ENCODE measurements around the gene GGA1.

Gene GGA1

GRCh38 chr22:37630839-37631435, 22.3 kb downstream of the GGA1 start:
- no peak for DNase-seq (ENCODE audit: low read depth in 2 of 2)

DNA sequence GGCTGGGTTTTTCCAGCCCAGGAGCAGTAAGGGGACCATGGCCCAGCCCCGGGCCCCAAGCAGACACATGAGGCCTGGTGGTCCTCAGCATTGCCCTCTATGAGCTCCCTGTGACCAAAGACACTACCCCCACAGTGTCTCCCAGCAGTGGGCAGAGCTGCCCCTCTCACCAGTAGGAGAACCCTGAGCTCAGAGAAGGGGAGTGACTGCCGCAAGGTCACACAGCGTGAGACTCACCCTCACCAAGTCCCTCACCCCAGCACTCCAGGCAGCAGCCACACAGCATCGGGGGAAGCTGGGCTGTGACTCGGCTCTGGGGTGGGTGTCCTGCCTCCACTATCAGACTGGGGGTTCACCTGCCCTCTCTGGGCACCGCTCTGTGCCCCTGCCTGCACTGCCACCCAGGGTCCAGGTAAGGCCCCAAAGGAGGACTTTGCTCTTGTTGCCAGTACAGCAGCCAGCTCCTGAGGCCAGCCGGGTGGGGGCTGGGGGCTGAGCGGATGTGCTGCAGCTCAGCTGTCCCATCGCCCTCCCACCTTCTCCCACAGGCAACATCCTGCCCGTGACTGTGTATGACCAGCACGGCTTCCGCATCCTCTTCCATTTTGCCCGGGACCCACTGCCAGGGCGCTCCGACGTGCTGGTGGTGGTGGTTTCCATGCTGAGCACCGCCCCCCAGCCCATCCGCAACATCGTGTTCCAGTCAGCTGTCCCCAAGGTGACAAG, 23.0 kb downstream of the GGA1 start:
- DNase-seq (ENCODE audit: low read depth in 2 of 2): no peak

- DNase-seq (ENCODE audit: low read depth in 2 of 2): no peak
Measured at GRCh38 chr22:37632174-37633088, 23.8 kb downstream of the GGA1 start.

DNA sequence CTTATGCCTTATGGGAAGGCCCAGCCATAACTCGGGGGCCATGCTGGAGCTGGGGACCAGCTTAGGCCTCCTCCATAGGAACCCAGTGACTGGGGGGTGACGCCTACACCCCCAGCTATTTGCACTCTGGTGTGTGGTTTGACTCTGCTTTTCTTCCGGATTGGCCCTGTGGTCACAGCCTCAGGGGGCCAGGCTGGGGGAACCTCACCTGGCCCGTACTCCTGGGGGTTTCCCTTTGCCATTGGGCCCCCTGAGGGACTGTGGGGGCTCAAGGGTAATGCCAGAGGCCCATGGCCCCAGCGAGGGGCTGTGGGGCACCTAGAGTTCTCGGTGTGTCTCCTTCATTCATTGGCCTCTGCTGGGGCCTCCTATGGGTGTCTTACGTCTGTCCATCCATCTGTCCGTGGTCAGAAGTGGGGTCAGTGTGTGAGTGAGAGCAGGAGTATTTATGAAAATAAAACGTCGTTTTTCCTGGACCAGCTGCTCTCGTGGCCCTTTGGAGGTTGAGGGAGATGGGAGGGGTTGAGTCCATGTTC, 24.5 kb downstream of the GGA1 start:
- DNase-seq (ENCODE audit: low read depth in 2 of 2): no peak

DNA sequence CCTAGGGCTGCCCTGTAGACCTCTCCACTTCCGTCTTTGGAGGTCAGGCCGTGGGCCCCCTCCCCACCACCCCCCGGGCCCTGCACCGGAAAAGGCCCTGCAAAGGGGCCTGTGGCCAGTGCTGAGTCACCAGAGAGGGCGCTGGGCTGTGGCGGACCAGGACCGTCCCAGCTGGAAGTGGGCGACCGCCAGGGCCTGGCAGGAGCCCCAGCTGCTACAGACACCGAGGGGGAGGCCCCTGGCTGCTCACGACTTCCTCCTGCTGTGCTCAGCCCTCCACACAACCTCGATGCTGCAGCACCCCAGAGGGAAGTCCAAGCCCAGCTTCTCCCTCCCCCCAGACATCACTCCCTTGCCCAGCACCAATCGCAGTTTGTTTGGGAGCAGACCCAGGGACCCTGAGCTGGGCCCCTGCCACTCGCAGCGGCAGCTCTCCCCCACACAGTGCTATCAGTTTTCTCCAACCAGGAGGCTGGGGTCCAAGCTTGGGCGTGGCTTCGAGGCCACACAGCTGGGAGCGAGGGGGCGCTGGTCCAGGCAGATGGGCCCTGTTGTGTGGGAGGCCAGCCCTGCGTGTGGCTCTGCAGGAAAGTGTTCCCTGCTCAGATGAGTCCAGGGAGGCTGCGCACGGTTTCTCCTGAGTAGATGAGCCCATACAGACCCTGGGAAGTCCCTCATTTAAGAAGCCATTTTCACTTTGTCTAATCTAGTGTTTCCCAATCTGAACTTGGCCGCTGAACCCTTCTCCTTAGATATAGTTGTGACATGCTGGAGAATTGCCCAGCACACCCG, 25.2 kb downstream of the GGA1 start:
- DNase-seq (ENCODE audit: low read depth in 2 of 2): peak in 1 of 2 donors; percentile 31

DNA sequence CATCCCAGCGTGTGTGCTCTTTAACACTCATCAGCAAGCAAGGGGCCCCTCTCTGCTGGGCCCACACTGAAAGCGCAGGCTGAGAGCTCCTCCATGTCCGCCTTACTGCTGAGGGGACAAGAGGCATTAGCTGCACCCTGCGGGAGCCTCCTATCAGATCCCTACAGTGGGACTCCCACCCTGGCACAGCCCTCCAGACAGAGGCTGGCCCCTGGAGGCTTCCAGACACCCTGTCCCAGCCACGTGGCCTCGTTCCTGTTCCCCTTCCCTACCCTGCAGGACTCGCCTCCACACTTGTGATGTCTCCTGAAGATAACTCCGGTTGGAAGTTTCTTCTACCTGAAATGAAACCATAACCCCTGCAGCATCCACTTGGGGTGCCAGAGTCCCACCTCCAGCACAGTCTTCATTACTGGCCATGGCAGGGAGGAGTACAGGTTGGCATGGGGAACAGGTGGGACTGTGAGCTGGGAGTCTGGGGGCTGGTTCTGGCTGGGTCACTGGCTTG, 25.8 kb downstream of the GGA1 start:
- no peak for DNase-seq (ENCODE audit: low read depth in 2 of 2)

- DNase-seq (ENCODE audit: low read depth in 2 of 2): no peak
Measured at GRCh38 chr22:37635157-37635556, 26.5 kb downstream of the GGA1 start.

GRCh38 chr22:37636186-37636948, 27.7 kb downstream of the GGA1 start:
- DNase-seq (ENCODE audit: low read depth in 2 of 2): no peak

DNA sequence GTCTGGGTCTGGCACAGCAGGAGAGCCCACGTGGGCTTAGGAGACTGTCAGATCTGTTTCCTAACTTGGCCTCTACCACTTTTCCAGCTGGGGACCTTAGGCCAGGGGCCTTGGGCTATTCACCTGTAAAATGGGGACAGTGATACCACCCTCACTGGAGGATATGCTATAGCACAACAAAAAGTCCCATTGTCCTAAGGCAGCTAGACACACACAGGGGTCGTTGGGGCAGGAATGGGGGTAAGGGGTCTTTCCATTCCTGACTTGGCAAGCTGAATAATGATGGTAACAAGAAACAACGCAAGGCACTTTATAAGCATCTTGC, 28.3 kb downstream of the GGA1 start:
- DNase-seq (ENCODE audit: low read depth in 2 of 2): no peak

DNA sequence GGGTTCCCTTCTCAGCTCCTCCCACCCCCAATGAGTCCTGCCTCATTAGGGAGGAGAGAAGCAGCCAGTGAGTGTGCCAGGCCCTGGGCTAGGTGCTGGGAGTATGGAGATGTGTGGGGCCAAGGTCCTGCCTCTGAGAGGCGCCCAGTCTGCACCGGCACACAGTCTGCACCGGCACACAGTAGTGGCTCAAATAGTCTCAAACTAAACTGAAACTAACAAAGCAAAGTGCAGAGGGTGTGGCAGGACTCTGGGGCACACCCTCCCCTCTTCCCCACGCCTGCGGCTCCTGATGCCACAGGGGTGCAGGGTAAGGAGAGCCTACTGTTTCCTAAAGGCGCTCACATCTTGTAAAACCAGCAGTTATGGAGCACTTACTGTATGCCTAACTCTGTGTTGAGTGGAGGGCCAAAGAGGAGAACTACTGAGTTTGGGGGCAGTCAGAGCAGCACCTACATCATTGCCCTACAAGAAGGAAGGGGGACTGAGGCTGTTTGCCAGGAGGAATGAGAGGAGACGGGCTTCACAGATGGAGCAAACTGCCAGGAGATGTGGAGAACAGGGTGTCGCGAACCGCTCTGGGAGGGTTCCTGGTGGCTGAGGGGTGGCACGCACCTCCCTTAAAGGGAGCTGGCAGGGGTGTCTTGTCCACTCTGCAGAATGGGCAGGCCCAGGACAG, 29.9 kb downstream of the GGA1 start:
- DNase-seq (ENCODE audit: low read depth in 2 of 2): no peak

DNA sequence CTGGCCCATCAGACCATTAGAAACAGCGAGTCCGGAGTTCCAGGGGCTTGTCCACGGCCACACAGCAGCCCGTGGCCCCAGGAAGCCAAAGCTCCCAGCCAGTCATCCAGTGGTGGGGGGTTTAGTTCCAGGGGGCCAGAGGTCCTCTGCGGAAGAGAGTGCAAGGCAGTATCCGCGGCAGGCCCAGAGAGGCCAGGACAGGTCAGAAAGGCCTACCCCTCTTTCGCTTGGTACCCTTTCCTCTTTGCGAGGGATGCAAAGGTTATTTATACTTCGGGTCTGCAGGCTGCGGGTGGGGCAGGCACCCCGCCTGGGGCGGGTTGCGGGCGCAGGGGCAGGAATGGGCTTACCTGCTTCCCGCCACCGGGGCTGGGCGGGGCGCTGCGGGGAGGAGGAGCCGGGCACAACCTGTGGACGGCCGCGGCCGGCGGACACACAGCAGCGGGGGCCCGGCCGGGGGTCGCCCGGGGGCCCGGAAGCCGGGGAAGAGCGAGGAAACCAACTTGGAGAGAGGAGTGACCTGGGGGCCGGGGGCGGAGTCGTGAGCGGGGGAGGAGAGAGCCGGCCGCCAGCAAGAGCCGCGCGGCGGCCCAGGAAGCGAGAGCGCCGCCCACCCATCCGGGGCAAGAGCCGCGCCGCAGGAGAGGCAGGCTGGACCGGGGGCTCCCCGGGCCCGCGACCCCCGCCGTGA, 30.6 kb downstream of the GGA1 start, which contains the start of gene SH3BP1:
Gene SH3BP1, plus strand, starts transcription at position 600 of the 691 bp plus-strand sequence. CDS start 119 bp downstream, outside the sequence.
- no peak for DNase-seq (ENCODE audit: low read depth in 2 of 2)

DNA sequence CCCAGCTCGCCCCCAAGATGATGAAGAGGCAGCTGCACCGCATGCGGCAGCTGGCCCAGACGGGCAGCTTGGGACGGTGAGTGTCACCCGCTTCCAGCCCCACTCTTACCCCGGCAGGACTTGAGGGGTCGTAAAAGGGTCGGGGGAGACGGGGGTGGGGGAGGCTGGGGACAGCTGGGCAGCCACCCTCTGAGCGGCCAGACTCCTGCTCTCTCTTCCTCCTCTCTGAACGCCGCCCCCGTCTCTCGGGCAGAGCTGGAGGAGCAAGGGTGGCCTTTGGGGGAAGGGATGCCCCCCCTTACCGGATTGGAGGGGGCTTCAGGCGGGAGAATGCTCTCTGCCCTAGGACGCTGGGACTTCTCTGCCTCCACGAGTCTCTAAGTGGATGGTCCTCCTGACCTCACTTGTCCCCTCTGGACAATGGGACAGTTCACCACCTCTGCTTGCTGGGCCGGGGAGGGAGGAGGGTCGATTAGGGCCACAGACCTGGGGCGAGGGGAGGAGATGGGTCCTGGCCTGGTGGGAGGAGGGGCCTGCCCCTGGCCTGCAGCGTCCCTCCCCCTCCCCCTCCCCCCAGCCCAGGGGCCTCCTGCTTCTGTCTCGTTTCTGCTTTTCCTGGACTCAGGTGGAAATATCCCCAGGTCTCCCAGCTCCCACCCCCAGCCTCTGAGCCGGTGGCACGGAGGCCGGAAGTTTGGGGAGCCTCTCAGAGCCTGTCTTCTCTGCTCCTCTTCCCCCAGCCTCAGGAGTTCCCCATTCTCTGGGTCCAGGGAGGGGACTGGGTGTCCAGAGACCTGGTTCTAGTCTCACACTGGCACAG, 31.3 kb downstream of the GGA1 start:
- no peak for DNase-seq (ENCODE audit: low read depth in 2 of 2)

GRCh38 chr22:37640591-37641560, 32.2 kb downstream of the GGA1 start:
- no peak for DNase-seq (ENCODE audit: low read depth in 2 of 2)

- no peak for DNase-seq (ENCODE audit: low read depth in 2 of 2)
Measured at GRCh38 chr22:37641561-37641949, 32.9 kb downstream of the GGA1 start.

- peak; percentile 58 to 70 for DNase-seq (ENCODE audit: low read depth in 2 of 2)
Measured at GRCh38 chr22:37643225-37643847, 34.7 kb downstream of the GGA1 start.

GRCh38 chr22:37647317-37647716, 38.7 kb downstream of the GGA1 start:
- DNase-seq (ENCODE audit: low read depth in 2 of 2): no peak

GRCh38 chr22:37647928-37648327, 39.3 kb downstream of the GGA1 start:
- DNase-seq (ENCODE audit: low read depth in 2 of 2): no peak

Data from stimulated activated CD8-positive, alpha-beta memory T cell treated with anti-CD3 and anti-CD28 coated beads, Interleukin-15, amount 100 ng/mL, for 4 hours (primary cell).